GM21528 (cell line): Measurements from ENCODE around the gene TNS3.

Experiments used
- ATAC-seq: cut with Tn5 transposase; IDR thresholded peaks from one replicate; pipeline ENCODE4 v1.9.1; 2021; ENCODE audit warnings: mild to moderate bottlenecking, moderate library complexity; ENCODE audit not compliant: unreplicated experiment, low FRiP score

Gene TNS3

GRCh38 chr7:47415318-47416212 lies 166.3 kb downstream of the TNS3 start:
- ATAC-seq: no peak

GRCh38 chr7:47414342-47415317 lies 167.3 kb downstream of the TNS3 start:
- ATAC-seq: no peak

GRCh38 chr7:47413526-47414341 lies 168.2 kb downstream of the TNS3 start:
- ATAC-seq: no peak

GRCh38 chr7:47411901-47412300 lies 170.0 kb downstream of the TNS3 start:
- ATAC-seq: no peak

- ATAC-seq: no peak
Observed at GRCh38 chr7:47411281-47411869, 170.5 kb downstream of the TNS3 start.

GRCh38 chr7:47408675-47409074 lies 173.2 kb downstream of the TNS3 start:
- ATAC-seq: no peak

- no peak for ATAC-seq
Observed at GRCh38 chr7:47407821-47408674, 173.9 kb downstream of the TNS3 start.

GRCh38 chr7:47407136-47407535 lies 174.8 kb downstream of the TNS3 start:
- ATAC-seq: no peak

- ATAC-seq: no peak
Observed at GRCh38 chr7:47406801-47407129, 175.1 kb downstream of the TNS3 start.

GRCh38 chr7:47405921-47406800 lies 175.8 kb downstream of the TNS3 start:
- no peak for ATAC-seq

- ATAC-seq: no peak
Observed at GRCh38 chr7:47405286-47405904, 176.5 kb downstream of the TNS3 start.

GRCh38 chr7:47404010-47404409 lies 177.9 kb downstream of the TNS3 start:
- no peak for ATAC-seq

GRCh38 chr7:47402941-47403866 lies 178.7 kb downstream of the TNS3 start:
- no peak for ATAC-seq

GRCh38 chr7:47401611-47402570 lies 180.0 kb downstream of the TNS3 start:
- no peak for ATAC-seq

GRCh38 chr7:47400741-47401206 lies 181.1 kb downstream of the TNS3 start:
- no peak for ATAC-seq

GRCh38 chr7:47400001-47400400 lies 181.9 kb downstream of the TNS3 start:
- no peak for ATAC-seq
